ENCODE results near the gene FASTKD2.

DNA sequence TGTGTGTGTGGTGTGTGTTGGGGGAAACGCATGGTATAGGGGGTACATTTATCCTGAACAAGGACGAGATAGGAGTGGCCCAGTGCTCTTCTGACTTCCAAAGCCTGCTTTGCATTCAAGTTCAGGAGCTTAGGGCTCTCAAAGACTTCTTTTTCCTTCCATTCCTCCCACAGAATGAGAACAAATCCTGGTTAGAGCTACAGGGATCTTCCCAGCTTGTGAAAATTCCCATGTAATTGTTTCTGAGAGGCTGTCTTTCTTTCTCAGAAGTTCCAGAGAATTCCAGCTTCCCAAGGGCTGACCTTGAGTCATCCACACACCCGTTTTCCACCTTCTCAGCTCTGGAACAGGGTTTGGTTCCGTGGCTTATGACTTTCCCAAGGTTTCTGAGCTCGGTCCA is 38.9 kb downstream of the FASTKD2 start:
- TF ChIP-seq CTCF (IDR thresholded peaks at IDR 0.05 in 8 of 11, conservative IDR thresholded peaks at IDR 0.05 in 3 of 11) (no peak), POLR2A (IDR thresholded peaks at IDR 0.05) (no peak), POLR2AphosphoS5 (IDR thresholded peaks at IDR 0.05) (no peak)

Measured in spleen (tissue), 7 donors.